Coronary artery (tissue), 2 donors: Measurements from ENCODE around the gene NR3C2.

ENCODE experiments used
- DNase-seq: peaks from one replicate; pipeline ENCODE4 v3.0.0-alpha.2; 2017; ENCODE audit warnings: low spot score
- H3K27ac ChIP-seq, 2 donors: fragments of 200-600 bp; sonication (generic); one replicate each; pipeline ENCODE4 v1.5.1; 2016 to 2019
- H3K4me3 ChIP-seq: fragments of 200-600 bp; sonication (generic); 2 replicates; pipeline ENCODE4 v1.5.1; 2016; ENCODE audit warnings: mild to moderate bottlenecking, moderate library complexity
- CTCF ChIP-seq: fragments of 200-600 bp; sonication (generic); IDR thresholded peaks from one replicate; pipeline ENCODE4 v1.5.1; 2019; ENCODE audit warnings: antibody characterized with exemption

Gene NR3C2

GRCh38 chr4:148071009-148071408 is 371.2 kb downstream of the NR3C2 start:
- no peak for DNase-seq
- H3K27ac ChIP-seq: no peak overlapping the region
- H3K4me3 ChIP-seq: no peak overlapping the region
- no peak for TF ChIP-seq CTCF

- Histone ChIP-seq H3K27ac (no peak overlapping the region), H3K4me3 (no peak overlapping the region)
- DNase-seq: no peak
- TF ChIP-seq CTCF: no peak
Measured at GRCh38 chr4:148069895-148070178, 372.4 kb downstream of the NR3C2 start.

GRCh38 chr4:148069086-148069894 is 372.9 kb downstream of the NR3C2 start:
- DNase-seq: no peak
- no peak overlapping the region for H3K27ac ChIP-seq
- no peak overlapping the region for H3K4me3 ChIP-seq
- no peak for TF ChIP-seq CTCF

GRCh38 chr4:148068065-148068911 is 373.9 kb downstream of the NR3C2 start:
- no peak for DNase-seq
- no peak for TF ChIP-seq CTCF
- Histone ChIP-seq H3K4me3 (no peak overlapping the region), H3K27ac (no peak overlapping the region)

- no peak for DNase-seq
Measured at GRCh38 chr4:148067301-148067916, 374.8 kb downstream of the NR3C2 start.

GRCh38 chr4:148065075-148065474 is 377.1 kb downstream of the NR3C2 start:
- no peak for TF ChIP-seq CTCF
- Histone ChIP-seq H3K4me3 (no peak overlapping the region), H3K27ac (no peak overlapping the region)
- no peak for DNase-seq

More at GRCh38 chr4:148067301-148067916, 374.8 kb downstream of the NR3C2 start:
- Histone ChIP-seq H3K4me3 (no peak overlapping the region), H3K27ac (no peak overlapping the region)
- no peak for TF ChIP-seq CTCF
